Measurements from ENCODE around the gene TMEM106A. TPM values are rescaled to one million over a fixed set of nuclear protein-coding genes. Genes with fewer than 3 reads are reported as not detected.

The TMEM106A gene
- total and polyA plus RNA-seq, 2 of the 13 experiments (the other 11 are each of a cell fraction or from before 2014, with no cell fraction given): 16.9 to 35.9 TPM

DNA sequence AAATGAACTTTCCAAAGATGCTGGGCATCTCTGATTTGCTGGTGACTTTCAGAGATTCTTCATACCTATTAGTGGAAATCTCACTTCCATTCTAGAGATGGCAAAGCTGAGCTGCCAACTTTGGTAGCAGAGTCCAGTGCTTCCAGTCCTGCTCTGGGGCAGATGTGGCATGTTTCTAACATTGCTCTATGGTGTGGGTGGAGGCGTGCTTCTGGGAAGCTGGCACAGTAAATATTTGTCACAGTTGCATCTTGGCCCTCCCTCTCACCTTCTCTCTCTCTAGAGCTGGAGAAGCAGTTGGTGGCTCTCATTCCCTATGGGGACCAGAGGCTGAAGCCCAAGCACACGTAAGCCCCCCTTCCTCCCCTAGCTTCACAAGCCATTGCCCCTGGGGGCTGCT lies 1.9 kb downstream of the TMEM106A start (continued):
- TF ChIP-seq, protein P1, sequence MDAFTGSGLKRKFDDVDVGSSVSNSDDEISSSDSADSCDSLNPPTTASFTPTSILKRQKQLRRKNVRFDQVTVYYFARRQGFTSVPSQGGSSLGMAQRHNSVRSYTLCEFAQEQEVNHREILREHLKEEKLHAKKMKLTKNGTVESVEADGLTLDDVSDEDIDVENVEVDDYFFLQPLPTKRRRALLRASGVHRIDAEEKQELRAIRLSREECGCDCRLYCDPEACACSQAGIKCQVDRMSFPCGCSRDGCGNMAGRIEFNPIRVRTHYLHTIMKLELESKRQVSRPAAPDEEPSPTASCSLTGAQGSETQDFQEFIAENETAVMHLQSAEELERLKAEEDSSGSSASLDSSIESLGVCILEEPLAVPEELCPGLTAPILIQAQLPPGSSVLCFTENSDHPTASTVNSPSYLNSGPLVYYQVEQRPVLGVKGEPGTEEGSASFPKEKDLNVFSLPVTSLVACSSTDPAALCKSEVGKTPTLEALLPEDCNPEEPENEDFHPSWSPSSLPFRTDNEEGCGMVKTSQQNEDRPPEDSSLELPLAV (CRISPR knock-in tag; conservative IDR thresholded peaks at IDR 0.05; ENCODE audit: low read depth): no peak
- TF ChIP-seq, protein P2, sequence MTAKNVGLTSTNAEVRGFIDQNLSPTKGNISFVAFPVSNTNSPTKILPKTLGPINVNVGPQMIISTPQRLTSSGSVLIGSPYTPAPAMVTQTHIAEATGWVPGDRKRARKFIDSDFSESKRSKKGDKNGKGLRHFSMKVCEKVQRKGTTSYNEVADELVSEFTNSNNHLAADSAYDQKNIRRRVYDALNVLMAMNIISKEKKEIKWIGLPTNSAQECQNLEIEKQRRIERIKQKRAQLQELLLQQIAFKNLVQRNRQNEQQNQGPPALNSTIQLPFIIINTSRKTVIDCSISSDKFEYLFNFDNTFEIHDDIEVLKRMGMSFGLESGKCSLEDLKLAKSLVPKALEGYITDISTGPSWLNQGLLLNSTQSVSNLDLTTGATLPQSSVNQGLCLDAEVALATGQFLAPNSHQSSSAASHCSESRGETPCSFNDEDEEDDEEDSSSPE (CRISPR knock-in tag; IDR thresholded peaks at IDR 0.05): no peak
- TF ChIP-seq MTA3 (CRISPR knock-in tag; IDR thresholded peaks at IDR 0.05) (no peak), NFATC3 (CRISPR knock-in tag; IDR thresholded peaks at IDR 0.05) (no peak), U2AF1 (optimal IDR thresholded peaks at IDR 0.05; ENCODE audit: low read depth, low read length) (no peak), ZNF572 (CRISPR knock-in tag; IDR thresholded peaks at IDR 0.05) (0 out of 2 replicates have a peak, but pooled peaks have one; percentile 22), ZNF30 (CRISPR knock-in tag; IDR thresholded peaks at IDR 0.05) (no peak), SAP130 (CRISPR knock-in tag; IDR thresholded peaks at IDR 0.05; ENCODE audit: low read depth) (0 out of 2 replicates have a peak, but pooled peaks have one; percentile 10), MED8 (CRISPR knock-in tag; IDR thresholded peaks at IDR 0.05; ENCODE audit: insufficient replicate concordance) (no peak), ZNF607 (CRISPR knock-in tag; IDR thresholded peaks at IDR 0.05; ENCODE audit: borderline replicate concordance) (no peak), TEAD3 (CRISPR knock-in tag; optimal IDR thresholded peaks at IDR 0.05; ENCODE audit: borderline replicate concordance) (peak; percentile 12), RARA (CRISPR knock-in tag; IDR thresholded peaks at IDR 0.05) (no peak), CBX5 (CRISPR knock-in tag; IDR thresholded peaks at IDR 0.05; ENCODE audit: borderline replicate concordance) (no peak)
- TF ChIP-seq, protein P3, sequence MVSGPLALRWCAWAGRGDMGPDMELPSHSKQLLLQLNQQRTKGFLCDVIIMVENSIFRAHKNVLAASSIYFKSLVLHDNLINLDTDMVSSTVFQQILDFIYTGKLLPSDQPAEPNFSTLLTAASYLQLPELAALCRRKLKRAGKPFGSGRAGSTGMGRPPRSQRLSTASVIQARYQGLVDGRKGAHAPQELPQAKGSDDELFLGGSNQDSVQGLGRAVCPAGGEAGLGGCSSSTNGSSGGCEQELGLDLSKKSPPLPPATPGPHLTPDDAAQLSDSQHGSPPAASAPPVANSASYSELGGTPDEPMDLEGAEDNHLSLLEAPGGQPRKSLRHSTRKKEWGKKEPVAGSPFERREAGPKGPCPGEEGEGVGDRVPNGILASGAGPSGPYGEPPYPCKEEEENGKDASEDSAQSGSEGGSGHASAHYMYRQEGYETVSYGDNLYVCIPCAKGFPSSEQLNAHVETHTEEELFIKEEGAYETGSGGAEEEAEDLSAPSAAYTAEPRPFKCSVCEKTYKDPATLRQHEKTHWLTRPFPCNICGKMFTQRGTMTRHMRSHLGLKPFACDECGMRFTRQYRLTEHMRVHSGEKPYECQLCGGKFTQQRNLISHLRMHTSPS (CRISPR knock-in tag; IDR thresholded peaks at IDR 0.05; ENCODE audit: low read depth): peak; percentile 42; the same call in 1 of the 2 replicates
- TF ChIP-seq, protein P4, sequence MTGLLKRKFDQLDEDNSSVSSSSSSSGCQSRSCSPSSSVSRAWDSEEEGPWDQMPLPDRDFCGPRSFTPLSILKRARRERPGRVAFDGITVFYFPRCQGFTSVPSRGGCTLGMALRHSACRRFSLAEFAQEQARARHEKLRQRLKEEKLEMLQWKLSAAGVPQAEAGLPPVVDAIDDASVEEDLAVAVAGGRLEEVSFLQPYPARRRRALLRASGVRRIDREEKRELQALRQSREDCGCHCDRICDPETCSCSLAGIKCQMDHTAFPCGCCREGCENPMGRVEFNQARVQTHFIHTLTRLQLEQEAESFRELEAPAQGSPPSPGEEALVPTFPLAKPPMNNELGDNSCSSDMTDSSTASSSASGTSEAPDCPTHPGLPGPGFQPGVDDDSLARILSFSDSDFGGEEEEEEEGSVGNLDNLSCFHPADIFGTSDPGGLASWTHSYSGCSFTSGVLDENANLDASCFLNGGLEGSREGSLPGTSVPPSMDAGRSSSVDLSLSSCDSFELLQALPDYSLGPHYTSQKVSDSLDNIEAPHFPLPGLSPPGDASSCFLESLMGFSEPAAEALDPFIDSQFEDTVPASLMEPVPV (CRISPR knock-in tag; IDR thresholded peaks at IDR 0.05): no peak
- TF ChIP-seq, protein P5, sequence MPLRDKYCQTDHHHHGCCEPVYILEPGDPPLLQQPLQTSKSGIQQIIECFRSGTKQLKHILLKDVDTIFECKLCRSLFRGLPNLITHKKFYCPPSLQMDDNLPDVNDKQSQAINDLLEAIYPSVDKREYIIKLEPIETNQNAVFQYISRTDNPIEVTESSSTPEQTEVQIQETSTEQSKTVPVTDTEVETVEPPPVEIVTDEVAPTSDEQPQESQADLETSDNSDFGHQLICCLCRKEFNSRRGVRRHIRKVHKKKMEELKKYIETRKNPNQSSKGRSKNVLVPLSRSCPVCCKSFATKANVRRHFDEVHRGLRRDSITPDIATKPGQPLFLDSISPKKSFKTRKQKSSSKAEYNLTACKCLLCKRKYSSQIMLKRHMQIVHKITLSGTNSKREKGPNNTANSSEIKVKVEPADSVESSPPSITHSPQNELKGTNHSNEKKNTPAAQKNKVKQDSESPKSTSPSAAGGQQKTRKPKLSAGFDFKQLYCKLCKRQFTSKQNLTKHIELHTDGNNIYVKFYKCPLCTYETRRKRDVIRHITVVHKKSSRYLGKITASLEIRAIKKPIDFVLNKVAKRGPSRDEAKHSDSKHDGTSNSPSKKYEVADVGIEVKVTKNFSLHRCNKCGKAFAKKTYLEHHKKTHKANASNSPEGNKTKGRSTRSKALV (CRISPR knock-in tag; IDR thresholded peaks at IDR 0.05): no peak
- TF ChIP-seq, protein P6, sequence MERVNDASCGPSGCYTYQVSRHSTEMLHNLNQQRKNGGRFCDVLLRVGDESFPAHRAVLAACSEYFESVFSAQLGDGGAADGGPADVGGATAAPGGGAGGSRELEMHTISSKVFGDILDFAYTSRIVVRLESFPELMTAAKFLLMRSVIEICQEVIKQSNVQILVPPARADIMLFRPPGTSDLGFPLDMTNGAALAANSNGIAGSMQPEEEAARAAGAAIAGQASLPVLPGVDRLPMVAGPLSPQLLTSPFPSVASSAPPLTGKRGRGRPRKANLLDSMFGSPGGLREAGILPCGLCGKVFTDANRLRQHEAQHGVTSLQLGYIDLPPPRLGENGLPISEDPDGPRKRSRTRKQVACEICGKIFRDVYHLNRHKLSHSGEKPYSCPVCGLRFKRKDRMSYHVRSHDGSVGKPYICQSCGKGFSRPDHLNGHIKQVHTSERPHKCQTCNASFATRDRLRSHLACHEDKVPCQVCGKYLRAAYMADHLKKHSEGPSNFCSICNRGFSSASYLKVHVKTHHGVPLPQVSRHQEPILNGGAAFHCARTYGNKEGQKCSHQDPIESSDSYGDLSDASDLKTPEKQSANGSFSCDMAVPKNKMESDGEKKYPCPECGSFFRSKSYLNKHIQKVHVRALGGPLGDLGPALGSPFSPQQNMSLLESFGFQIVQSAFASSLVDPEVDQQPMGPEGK (CRISPR knock-in tag; IDR thresholded peaks at IDR 0.05): no peak
- TF ChIP-seq, protein P7, sequence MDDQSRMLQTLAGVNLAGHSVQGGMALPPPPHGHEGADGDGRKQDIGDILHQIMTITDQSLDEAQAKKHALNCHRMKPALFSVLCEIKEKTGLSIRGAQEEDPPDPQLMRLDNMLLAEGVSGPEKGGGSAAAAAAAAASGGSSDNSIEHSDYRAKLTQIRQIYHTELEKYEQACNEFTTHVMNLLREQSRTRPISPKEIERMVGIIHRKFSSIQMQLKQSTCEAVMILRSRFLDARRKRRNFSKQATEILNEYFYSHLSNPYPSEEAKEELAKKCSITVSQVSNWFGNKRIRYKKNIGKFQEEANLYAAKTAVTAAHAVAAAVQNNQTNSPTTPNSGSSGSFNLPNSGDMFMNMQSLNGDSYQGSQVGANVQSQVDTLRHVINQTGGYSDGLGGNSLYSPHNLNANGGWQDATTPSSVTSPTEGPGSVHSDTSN (CRISPR knock-in tag; IDR thresholded peaks at IDR 0.05; ENCODE audit: borderline replicate concordance): no peak

All from HepG2 (cell line).